ENCODE data around the gene KMT2A.

- no peak for TF ChIP-seq CTCF (IDR thresholded peaks at IDR 0.05; ENCODE audit: low read length)
- TF ChIP-seq EZH2phosphoT487 (IDR thresholded peaks at IDR 0.05; ENCODE audit: low read length) = no peak
- no peak for TF ChIP-seq EZH2 (optimal IDR thresholded peaks at IDR 0.05; ENCODE audit: low read depth, low read length)
Observed at GRCh38 chr11:118418766-118419165, 17.5 kb upstream of the KMT2A start.
